HepG2 (cell line): ENCODE data around the gene SEZ6L. TPM values are rescaled to one million over a fixed set of nuclear protein-coding genes. Genes with fewer than 3 reads are reported as not detected.

ENCODE experiments used
- ATAC-seq: fragments of 200-7000 bp; cut with Tn5 transposase; 3 replicates; pipeline ENCODE4 v1.9.1; 2020; ENCODE audit warnings: mild to moderate bottlenecking, moderate library complexity
- BruUV-seq: library from RNA; stranded (reverse); fragments of 400-500 nt; replicated peaks from 2 replicates; lab custom pipeline; 2021; lab: Mats Ljungman, UMichigan
- CTCF ChIA-PET: fragments of 300-600 bp; formaldehyde crosslinking; extraction: SDS; loops from one replicate; lab custom pipeline; 2021; ENCODE audit warnings: low total read pairs, inconsistent platforms, low intra/inter-chr PET ratio; lab: Yijun Ruan, JAX
- POLR2A ChIA-PET: fragments of 350-600 bp; sonication (Branson Sonifier 250); formaldehyde crosslinking; loops from one replicate; lab custom pipeline; 2020; ENCODE audit warnings: antibody characterized with exemption, inconsistent platforms; lab: Yijun Ruan, JAX
- DNase-seq: peaks from one replicate; pipeline ENCODE4 v3.0.0-alpha.2; 2015; ENCODE audit warnings: low spot score
- FAIRE-seq: peaks from 3 replicates; lab custom pipeline; 2011; peaks lifted over from hg19 to GRCh38; lab: Jason Lieb, UNC
- H2AFZ ChIP-seq: one replicate; pipeline ENCODE4 v1.6.1; 2011; ENCODE audit warnings: low read length, inconsistent platforms
- H3K27ac ChIP-seq: fragments of 300-600 bp; 3 replicates; pipeline ENCODE4 v1.8.0; 2011; ENCODE audit warnings: mixed run types, mild to moderate bottlenecking, mixed read lengths, low read length, inconsistent platforms; ENCODE audit not compliant: insufficient read depth; ENCODE audit errors: extremely low read length
- H3K27me3 ChIP-seq, 2 experiments: fragments of 200-600 bp in 1 of 2; 2 replicates in 1 of 2; 3 replicates in 1 of 2; pipeline versions ENCODE4 v1.6.0 to v1.8.0; 2011; ENCODE audit warnings: low read length in 2 of 2, mild to moderate bottlenecking in 2 of 2, moderate library complexity in 2 of 2, inconsistent platforms in 1 of 2; ENCODE audit not compliant: insufficient read depth in 2 of 2, control insufficient read depth in 1 of 2
- H3K36me3 ChIP-seq, 2 experiments: fragments of 200-600 bp in 1 of 2; replicated peaks in 1 of 2; 2 replicates in 1 of 2; 3 replicates in 1 of 2; pipeline versions ENCODE4 v1.5.1 to v1.8.0; 2011; ENCODE audit warnings: low read length in 2 of 2, inconsistent platforms in 1 of 2; ENCODE audit not compliant: insufficient read depth in 2 of 2, control insufficient read depth in 1 of 2
- H3K4me1 ChIP-seq: 2 replicates; pipeline ENCODE4 v1.5.1; 2012; ENCODE audit warnings: low read length, inconsistent platforms; ENCODE audit not compliant: insufficient read depth
- H3K4me2 ChIP-seq: 2 replicates; pipeline ENCODE4 v1.6.0; 2011; ENCODE audit warnings: low read depth, low read length, inconsistent platforms
- H3K4me3 ChIP-seq, 3 experiments: fragments of 200-600 bp in 1 of 3; sonication (generic), shearing (Covaris generic) in 1 of 3; replicated peaks in 1 of 3; 2 replicates each; pipeline ENCODE4 v1.5.1; 2011 to 2016; ENCODE audit warnings: low read length in 3 of 3, inconsistent platforms in 2 of 3, low read depth in 2 of 3, mild to moderate bottlenecking in 2 of 3, control low read depth in 1 of 3, mixed read lengths in 1 of 3; ENCODE audit not compliant: insufficient read depth in 1 of 3
- H3K79me2 ChIP-seq: one replicate; pipeline ENCODE4 v1.6.1; 2011; ENCODE audit warnings: low read length, inconsistent platforms; ENCODE audit not compliant: insufficient read depth
- H3K9ac ChIP-seq: 2 replicates; pipeline ENCODE4 v1.6.0; 2011; ENCODE audit warnings: mild to moderate bottlenecking, low read depth, low read length, inconsistent platforms; ENCODE audit not compliant: insufficient read depth
- H3K9me3 ChIP-seq: 2 replicates; pipeline ENCODE4 v1.5.1; 2012; ENCODE audit warnings: mild to moderate bottlenecking, low read length
- H4K20me1 ChIP-seq: 2 replicates; pipeline ENCODE4 v1.6.0; 2011; ENCODE audit warnings: inconsistent platforms, mild to moderate bottlenecking, low read length, moderate library complexity; ENCODE audit not compliant: insufficient read depth
- ATAD3A ChIP-seq: sonication (generic); formaldehyde crosslinking; IDR thresholded peaks from 2 replicates; pipeline ENCODE4 v1.4.0; 2020; ENCODE audit warnings: missing genetic modification reagents
- HDAC2 ChIP-seq: sonication (generic); formaldehyde crosslinking; IDR thresholded peaks from 2 replicates; pipeline ENCODE4 v1.4.0; 2020; ENCODE audit warnings: missing genetic modification reagents
- MAZ ChIP-seq, 2 experiments: sonication (generic) in 1 of 2; formaldehyde crosslinking in 1 of 2; IDR thresholded peaks; 2 replicates each; pipeline versions ENCODE4 v1.5.0 to v1.6.1; 2012 to 2020; ENCODE audit warnings: low read depth in 2 of 2, mild to moderate bottlenecking in 2 of 2, borderline replicate concordance in 1 of 2, improper control_type of control experiment in 1 of 2, low read length in 1 of 2, missing genetic modification reagents in 1 of 2, moderate library complexity in 1 of 2
- NCOA5 ChIP-seq: sonication (generic); formaldehyde crosslinking; IDR thresholded peaks from 2 replicates; pipeline ENCODE4 v1.4.0; 2020; ENCODE audit warnings: missing genetic modification reagents
- NR2F6 ChIP-seq, 2 experiments: IDR thresholded peaks; 2 replicates each; pipeline ENCODE4 v1.6.1; 2016; ENCODE audit warnings: antibody characterized with exemption in 1 of 2, mild to moderate bottlenecking in 1 of 2
- PBX3 ChIP-seq: sonication (generic); formaldehyde crosslinking; IDR thresholded peaks from 2 replicates; pipeline ENCODE4 v1.8.1; 2023; ENCODE audit warnings: missing genetic modification reagents, inconsistent platforms, borderline replicate concordance
- PPARG ChIP-seq: conservative IDR thresholded peaks from 2 replicates; pipeline ENCODE4 v1.6.1; 2016; ENCODE audit warnings: missing biosample characterization, missing genetic modification reagents
- SMAD3 ChIP-seq: sonication (generic); formaldehyde crosslinking; IDR thresholded peaks from 2 replicates; pipeline ENCODE4 v1.4.0; 2020; ENCODE audit warnings: missing genetic modification reagents
- ZNF274 ChIP-seq: sonication (generic); formaldehyde crosslinking; IDR thresholded peaks from 2 replicates; pipeline ENCODE4 v1.5.1; 2020; ENCODE audit warnings: mild to moderate bottlenecking, missing genetic modification reagents
- ZNF614 ChIP-seq: IDR thresholded peaks from 2 replicates; pipeline ENCODE4 v1.6.1; 2018; ENCODE audit warnings: missing biosample characterization, missing genetic modification reagents, inconsistent platforms, borderline replicate concordance
- ZNF770 ChIP-seq: sonication (generic); formaldehyde crosslinking; IDR thresholded peaks from 2 replicates; pipeline ENCODE4 v1.5.0; 2020; ENCODE audit warnings: mild to moderate bottlenecking, missing genetic modification reagents
- WGBS: methylation state at CpG from one replicate; pipeline ENCODE4 v1.1.6; 2017; ENCODE audit warnings: low lambda C conversion rate; 5-methylcytosine and 5-hydroxymethylcytosine counted together
- in situ Hi-C: cut with HindIII; loops from 2 replicates; pipeline ENCODE4 v1.10.0; 2017; ENCODE audit warnings: low pct_unique_long_range_greater_than_20kb; ENCODE audit not compliant: extremely low pct_ligation_motif_present
- intact Hi-C: fragments of 100-400 bp; cut with micrococcal nuclease; formaldehyde crosslinking; loops from one replicate; pipeline ENCODE4 v1.10.0; 2022; ENCODE audit not compliant: unreplicated experiment
- polyA plus RNA-seq, 8 experiments: library from polyadenylated mRNA; depleted of rRNA in 3 of 8; stranded (reverse) in 7 of 8; unstranded in 1 of 8; fragments of >200 nt; fragmentation: Illumina TruSeq in 4 of 8; extraction: Trizol in 4 of 8; gene quantifications; 2 replicates each; pipeline versions ENCODE4 v1.2.1 to v1.2.3, GENCODE V29; 2011 to 2016; ENCODE audit warnings: low read depth in 4 of 8, missing spikeins in 1 of 8, mixed read lengths in 1 of 8; ENCODE audit not compliant: insufficient read depth in 1 of 8
- total RNA-seq, 5 experiments: library from RNA; depleted of rRNA; stranded (reverse); fragments of >200 nt; fragmentation: Illumina TruSeq; extraction: Trizol; gene quantifications; 2 replicates each; pipeline ENCODE4 v1.2.3, GENCODE V29; 2016; ENCODE audit warnings: low read depth in 1 of 5

The SEZ6L gene
- total and polyA plus RNA-seq, 2 of the 13 experiments (the other 11 are each of a cell fraction or from before 2014, with no cell fraction given), result not detected

- H3K9ac ChIP-seq, result no peak overlapping the region
- no peak for ATAC-seq
- CTCF ChIA-PET, result no interaction called here
- TF ChIP-seq ZNF274 (CRISPR knock-in tag), result no peak
- no peak for TF ChIP-seq PBX3 (CRISPR knock-in tag)
- no peak for TF ChIP-seq ZNF614 (CRISPR knock-in tag)
- TF ChIP-seq SMAD3 (CRISPR knock-in tag), result no peak
- no peak for TF ChIP-seq ZNF770 (CRISPR knock-in tag)
- TF ChIP-seq PPARG, result no peak
- no peak for TF ChIP-seq HDAC2 (CRISPR knock-in tag)
- TF ChIP-seq MAZ (IDR thresholded peaks at IDR 0.05; ENCODE audit: borderline replicate concordance, low read depth, low read length), result no peak
- no peak for TF ChIP-seq MAZ (CRISPR knock-in tag; IDR thresholded peaks at IDR 0.05; ENCODE audit: low read depth)
- TF ChIP-seq NR2F6 (IDR thresholded peaks at IDR 0.05), result no peak
- TF ChIP-seq NR2F6 (CRISPR knock-in tag; IDR thresholded peaks at IDR 0.05), result no peak
- TF ChIP-seq ATAD3A (CRISPR knock-in tag), result no peak
- TF ChIP-seq NCOA5 (CRISPR knock-in tag), result no peak
- TF ChIP-seq, all 625 proteins: peak for 0
- DNase-seq, result no peak
- no peak overlapping the region for H3K4me2 ChIP-seq
- WGBS, result 8% methylated on average over 3 of the region's 3 CpGs
- no peak overlapping the region for H3K4me3 ChIP-seq
- H2AFZ ChIP-seq, result no peak overlapping the region
- no peaks in the 10 kb centered on the region for H3K9me3 ChIP-seq
- POLR2A ChIA-PET, result no interaction called here
- H3K4me1 ChIP-seq, result no peaks in the 10 kb centered on the region
- H3K27me3 ChIP-seq, result peaks cover 2 to 28% of the 10 kb centered on the region in 2 experiments; a peak in 2 of 5 replicates
- no peaks in the 10 kb centered on the region for H3K36me3 ChIP-seq
- FAIRE-seq, result no peak
- no peaks in the 10 kb centered on the region for H3K79me2 ChIP-seq
- in situ Hi-C loops (no loop called here), intact Hi-C loops (no loop called here)
- H4K20me1 ChIP-seq, result no peaks in the 10 kb centered on the region
- no TSS peak for BruUV-seq
- no peak overlapping the region for H3K27ac ChIP-seq
Measured at GRCh38 chr22:26418620-26419019, 249.4 kb downstream of the SEZ6L start.
